Dermis microvascular lymphatic vessel endothelial cell (primary cell): Measurements from ENCODE around the gene TACC2. TPM values are rescaled to one million over a fixed set of nuclear protein-coding genes. Genes with fewer than 3 reads are reported as not detected.

Source experiments
- DNase-seq, 2 donors: peaks; one replicate each; pipeline versions ENCODE4 v3.0.0 to v3.0.0-alpha.2; 2010; ENCODE audit warnings: low read depth in 2 of 2
- total RNA-seq: library from RNA; depleted of rRNA; stranded (reverse); fragments of >200 nt; gene quantifications from 2 replicates; pipeline ENCODE4 v1.2.1, GENCODE V29; 2014

Gene TACC2
- total RNA-seq, 1 donor from 2014 or later: 3.7 TPM

- no peak for DNase-seq
Measured at GRCh38 chr10:122293961-122294380, 305.0 kb downstream of the TACC2 start.

GRCh38 chr10:122294511-122295450, 305.8 kb downstream of the TACC2 start:
- no peak for DNase-seq

GRCh38 chr10:122295451-122295809, 306.5 kb downstream of the TACC2 start:
- DNase-seq: no peak

GRCh38 chr10:122296363-122297120, 307.6 kb downstream of the TACC2 start:
- no peak for DNase-seq

- DNase-seq: no peak
Measured at GRCh38 chr10:122297583-122297982, 308.6 kb downstream of the TACC2 start.

- DNase-seq: no peak
Measured at GRCh38 chr10:122298206-122298597, 309.2 kb downstream of the TACC2 start.

GRCh38 chr10:122298598-122299301, 309.8 kb downstream of the TACC2 start:
- DNase-seq: peak; percentile 54 to 80

GRCh38 chr10:122299423-122300075, 310.6 kb downstream of the TACC2 start:
- no peak for DNase-seq

- no peak for DNase-seq
Measured at GRCh38 chr10:122301055-122301810, 312.3 kb downstream of the TACC2 start.

GRCh38 chr10:122301811-122302115, 312.8 kb downstream of the TACC2 start:
- no peak for DNase-seq

- DNase-seq: no peak
Measured at GRCh38 chr10:122302315-122302714, 313.4 kb downstream of the TACC2 start.

GRCh38 chr10:122303271-122304053, 314.5 kb downstream of the TACC2 start:
- no peak for DNase-seq

Other genes starting within 250 kb of the TACC2 start
- 31.1 and 32.0 TPM in 2 replicates for gene ATE1, start 61.1 kb upstream of the TACC2 start, total RNA-seq
- 39.8 and 44.3 TPM in 2 replicates for gene NSMCE4A, start 13.9 kb upstream of the TACC2 start, total RNA-seq